Left renal cortex interstitium (tissue), 4 donors: ENCODE measurements around the gene TRMT2B. TPM values are rescaled to one million over a fixed set of nuclear protein-coding genes. Genes with fewer than 3 reads are reported as not detected.
"Not testable (repeated sequence)": the region's sequence is repeated elsewhere in the genome, so short reads cannot be mapped to it uniquely, and the experiment has no call there.

Source experiments
- DNase-seq, 4 donors: peaks; one replicate each; pipeline ENCODE4 v3.0.0-alpha.2; 2013; ENCODE audit warnings: low read depth in 4 of 4, low spot score in 2 of 4, missing footprints in 1 of 4
- polyA plus RNA-seq, 4 donors: library from polyadenylated mRNA; unstranded; fragments of 120-200 nt; gene quantifications; one replicate each; pipeline ENCODE4 v1.2.1, GENCODE V29; 2013; ENCODE audit not compliant: insufficient read length in 4 of 4

TRMT2B gene, protein sequence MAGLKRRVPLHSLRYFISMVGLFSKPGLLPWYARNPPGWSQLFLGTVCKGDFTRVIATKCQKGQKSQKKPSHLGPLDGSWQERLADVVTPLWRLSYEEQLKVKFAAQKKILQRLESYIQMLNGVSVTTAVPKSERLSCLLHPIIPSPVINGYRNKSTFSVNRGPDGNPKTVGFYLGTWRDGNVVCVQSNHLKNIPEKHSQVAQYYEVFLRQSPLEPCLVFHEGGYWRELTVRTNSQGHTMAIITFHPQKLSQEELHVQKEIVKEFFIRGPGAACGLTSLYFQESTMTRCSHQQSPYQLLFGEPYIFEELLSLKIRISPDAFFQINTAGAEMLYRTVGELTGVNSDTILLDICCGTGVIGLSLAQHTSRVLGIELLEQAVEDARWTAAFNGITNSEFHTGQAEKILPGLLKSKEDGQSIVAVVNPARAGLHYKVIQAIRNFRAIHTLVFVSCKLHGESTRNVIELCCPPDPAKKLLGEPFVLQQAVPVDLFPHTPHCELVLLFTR
- polyA plus RNA-seq: 10 to 100 TPM; 10.1 to 12.6 (median 12.2) TPM

DNA sequence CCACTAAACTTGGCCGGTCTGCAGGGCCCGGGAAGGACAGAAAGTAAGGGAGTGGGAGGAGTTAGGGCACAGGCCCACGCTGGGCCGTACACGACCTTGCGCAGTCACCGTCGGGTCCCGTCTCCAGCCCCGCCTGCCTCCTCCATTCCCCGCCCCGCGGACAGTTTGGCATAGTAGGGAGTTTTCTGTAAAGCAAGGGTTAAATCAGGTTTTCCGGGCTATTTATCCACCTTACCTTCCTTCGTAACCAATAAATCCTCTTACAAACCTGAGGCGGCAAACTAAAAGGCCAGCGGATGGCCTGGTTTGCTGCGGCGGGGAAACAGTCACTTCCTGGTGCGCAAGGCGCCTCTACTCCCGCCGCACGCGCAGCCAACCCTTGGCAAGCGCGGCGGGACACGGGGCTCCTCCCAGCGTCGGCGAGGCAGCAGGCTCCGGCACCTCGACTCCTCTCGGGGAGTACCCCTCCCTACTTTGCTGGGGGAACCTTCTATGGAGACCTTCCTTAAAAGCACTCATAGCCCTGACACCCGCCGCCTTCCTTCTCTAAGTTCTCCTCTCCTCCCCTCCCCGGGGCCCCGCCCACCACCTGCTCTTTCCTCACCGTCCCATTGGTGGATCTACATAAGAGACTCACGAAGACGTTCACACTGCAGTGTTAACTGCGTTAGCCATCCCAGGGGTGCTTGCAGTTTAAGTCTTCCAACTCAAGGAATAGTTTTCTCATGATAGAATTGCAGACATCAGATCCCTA is at the start of gene TRMT2B:
Gene TRMT2B (minus strand): TSS at position 563 of the 754 bp plus-strand sequence. CDS start 9,822 bp downstream, outside the sequence.
- peak; percentile 9 to 49 (median 36) for DNase-seq

DNA sequence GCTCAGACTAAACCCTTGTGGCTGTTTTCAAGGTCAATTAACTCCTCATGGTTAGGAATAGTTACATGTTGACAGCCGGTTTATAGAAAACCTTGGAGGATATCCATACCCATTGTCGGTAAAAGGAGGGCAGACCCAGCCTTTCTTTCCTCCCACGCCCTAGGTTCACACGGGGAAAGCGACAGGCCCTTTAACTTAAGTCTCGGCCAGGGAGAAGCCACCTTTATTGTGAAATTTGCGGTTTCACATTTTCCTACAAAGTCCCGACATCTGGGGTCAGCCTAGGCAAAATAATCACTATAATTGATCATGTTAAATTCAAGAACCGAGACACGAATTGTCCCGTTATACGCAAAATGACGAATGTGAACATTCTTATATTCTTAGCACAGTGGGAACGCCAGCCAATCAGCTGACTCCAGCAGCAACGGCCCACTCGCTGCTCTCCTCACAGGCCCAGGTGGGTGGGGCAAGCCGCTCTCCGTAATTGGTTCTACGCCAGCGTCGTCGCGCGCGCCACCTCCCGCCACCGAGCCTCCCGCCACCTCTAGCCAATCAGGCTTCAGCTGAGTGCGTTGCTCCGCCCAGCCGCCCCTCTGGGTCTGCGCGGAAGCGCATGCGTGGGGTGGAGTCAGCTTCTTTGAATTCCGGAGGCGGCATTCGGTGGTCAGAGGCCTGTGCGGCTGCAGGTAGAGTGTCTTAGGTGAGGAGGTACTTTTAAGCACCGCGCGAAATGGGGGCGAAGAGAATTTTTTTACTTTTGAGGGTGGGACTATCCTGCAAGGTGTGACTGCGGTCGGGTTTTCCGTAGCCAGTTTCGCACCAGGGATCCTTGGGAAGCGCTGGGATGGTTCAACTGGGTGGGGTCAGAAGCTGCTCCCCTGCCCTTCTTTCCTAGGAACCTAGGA is 45.9 kb upstream of the TRMT2B start, which contains the start of gene CENPI:
Gene CENPI (plus strand): TSS at position 659 of the 908 bp plus-strand sequence. CDS start 2,867 bp downstream, outside the sequence.
- DNase-seq: peak; percentile 58 to 83 (median 74)

DNA sequence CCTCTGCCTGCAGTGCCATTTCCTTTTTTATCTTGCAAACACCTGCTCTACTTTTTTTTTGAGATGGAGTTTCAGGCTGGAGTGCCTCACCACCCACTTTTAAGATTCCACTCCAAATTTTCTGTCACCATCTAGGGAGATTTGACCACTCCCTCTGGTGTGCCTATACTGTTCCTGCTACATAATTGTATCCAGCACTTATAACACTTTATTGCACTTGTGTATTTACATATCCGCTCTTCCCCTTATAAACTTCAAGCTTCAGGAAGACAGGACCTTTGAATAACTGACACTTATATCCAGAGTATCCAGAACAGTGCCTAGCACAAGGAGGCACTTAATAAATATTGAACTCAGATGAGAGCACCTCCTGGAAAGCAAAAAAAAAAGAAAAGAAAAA is 39.9 kb upstream of the TRMT2B start:
- DNase-seq: no peak

DNA sequence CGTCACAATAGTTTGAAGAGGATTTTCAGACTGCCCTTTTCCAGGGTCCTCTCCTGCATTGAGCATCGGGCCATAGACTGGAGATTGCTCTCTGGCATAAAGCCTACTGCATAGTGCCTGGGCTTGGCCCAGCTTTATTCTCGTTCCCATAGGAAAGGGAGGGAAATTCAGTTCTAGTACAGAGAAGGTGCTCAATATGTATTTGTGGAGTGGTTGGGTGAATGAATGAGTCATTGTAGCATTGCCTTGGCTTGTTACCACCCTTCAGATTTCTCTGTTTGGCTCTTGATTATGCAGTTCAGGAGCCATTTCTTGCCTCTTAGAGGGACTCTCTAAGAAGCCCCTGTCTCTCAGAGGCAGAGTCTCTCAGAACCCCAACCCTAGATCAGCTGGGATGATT is 29.3 kb upstream of the TRMT2B start:
- DNase-seq: no peak

DNA sequence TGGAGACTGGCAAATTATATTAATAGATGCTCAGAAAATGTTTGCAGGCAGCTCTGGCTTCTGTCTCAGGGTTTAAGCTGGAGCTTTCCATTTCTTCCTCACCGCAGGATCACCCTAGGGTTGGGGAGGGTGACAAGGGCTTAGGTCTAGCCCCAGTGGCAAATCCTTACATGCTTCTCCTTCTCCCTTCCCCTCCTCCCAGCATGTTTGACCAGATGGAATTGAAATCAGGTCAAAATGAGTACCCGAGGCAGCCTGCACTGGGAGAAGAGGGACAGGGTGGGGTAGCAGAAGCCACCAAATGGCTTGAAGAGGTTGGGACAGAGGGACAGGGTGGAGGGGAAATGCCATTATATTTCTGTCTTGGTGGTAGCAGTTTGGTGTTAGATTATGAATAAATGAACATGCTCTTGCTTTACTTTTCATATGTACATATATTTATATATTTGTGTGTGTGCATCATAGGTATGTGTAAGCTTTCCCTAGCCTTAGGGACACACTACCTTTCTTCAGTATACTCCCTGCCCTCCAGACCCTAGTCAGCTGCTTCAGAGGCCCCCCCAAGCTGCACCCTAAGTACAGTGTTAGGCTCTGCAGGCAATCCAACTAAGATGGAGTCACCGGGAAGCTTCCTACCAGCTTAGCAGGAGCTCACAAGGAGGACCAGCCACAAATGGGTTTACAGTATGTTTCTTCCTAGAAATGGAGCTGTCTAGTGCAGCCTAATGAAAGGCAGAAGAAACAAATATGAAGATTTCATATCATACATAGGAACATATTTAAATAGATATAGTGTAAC is 28.6 kb upstream of the TRMT2B start:
- DNase-seq: no peak

DNA sequence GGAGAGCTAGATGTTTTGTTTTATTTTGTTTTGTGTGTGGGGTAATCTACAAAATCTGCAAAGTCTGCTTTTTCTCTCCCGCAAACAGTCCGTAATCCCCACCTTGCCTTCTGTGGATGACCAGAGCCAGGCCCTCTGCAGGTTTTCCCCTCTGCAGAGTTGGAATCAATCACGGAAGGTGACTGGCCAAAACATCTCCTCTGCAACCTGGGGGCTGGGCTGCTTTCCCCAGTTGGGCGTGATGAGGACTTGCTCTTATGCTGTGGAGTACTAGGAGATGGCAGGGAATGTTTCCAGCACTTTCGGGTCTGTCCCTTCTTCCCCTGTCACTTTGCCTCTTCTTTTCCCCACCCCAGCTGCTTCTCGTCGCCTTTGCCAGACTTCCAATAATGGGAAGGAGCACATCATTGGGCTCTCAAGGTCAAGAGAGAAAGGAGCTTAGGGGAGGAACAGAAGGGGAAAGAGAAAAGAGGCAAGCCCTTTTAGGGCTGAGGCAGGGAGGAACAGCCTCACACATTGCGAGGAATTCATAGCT is 27.9 kb upstream of the TRMT2B start:
- DNase-seq: no peak

DNA sequence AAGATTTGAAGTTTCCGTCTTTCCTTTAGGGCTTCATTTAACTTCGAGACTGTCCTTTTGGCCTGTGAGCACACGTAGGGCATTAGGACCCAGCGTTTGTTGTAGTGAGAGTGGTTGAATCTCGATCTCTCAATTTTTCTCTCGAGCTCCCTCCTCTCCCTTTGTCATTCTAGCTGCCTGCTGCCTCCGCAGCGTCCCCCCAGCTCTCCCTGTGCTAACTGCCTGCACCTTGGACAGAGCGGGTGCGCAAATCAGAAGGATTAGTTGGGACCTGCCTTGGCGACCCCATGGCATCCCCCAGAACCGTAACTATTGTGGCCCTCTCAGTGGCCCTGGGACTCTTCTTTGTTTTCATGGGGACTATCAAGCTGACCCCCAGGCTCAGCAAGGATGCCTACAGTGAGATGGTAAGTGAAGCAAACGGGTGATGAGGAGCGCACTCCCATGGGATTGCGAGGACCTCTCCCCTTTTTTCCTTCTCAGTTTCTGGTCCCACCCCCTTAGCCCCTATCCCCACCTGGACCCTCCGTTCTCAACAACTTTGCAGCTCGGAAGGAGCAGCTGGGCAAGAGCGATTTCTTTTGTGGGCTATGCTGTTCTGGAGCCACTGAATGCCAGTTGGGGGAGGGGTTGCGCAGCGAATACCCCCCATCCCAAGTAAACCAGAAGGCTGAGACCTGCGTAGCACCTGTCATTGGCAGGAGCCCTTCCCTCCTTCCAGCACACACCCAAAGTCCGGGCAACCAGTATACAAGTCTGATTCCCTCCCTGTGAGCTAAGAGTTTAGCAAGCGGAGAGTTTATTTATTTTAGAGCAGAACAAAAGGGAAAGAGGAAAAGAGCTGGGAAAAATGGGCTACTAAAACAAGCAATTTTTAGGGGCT is 27.0 kb upstream of the TRMT2B start, which contains the start of gene TMEM35A:
Gene TMEM35A (plus strand): TSS at position 164 of the 883 bp plus-strand sequence. CDS start 124 bp downstream, at position 288.
- DNase-seq: peak in 2 of 4 donors; percentile 19 to 20

DNA sequence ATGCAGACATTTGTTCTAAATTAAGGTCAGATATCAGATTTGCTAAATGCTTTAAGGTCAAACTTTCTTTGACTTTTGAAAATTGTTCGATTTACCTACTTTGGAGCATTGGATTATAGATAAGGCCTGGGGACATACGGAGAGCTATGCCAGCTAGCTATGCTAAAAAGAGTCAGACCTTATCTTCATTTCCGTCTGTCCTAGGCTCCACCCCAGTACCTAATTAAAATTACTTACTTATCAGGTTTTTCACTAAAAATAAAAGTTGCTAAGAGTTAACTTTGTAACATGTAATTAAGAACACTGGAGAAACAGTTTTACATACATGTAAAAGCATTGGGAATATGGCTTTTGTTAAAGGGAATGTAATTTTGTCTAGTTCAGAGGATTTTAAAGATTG is 19.7 kb upstream of the TRMT2B start:
- DNase-seq: no peak

DNA sequence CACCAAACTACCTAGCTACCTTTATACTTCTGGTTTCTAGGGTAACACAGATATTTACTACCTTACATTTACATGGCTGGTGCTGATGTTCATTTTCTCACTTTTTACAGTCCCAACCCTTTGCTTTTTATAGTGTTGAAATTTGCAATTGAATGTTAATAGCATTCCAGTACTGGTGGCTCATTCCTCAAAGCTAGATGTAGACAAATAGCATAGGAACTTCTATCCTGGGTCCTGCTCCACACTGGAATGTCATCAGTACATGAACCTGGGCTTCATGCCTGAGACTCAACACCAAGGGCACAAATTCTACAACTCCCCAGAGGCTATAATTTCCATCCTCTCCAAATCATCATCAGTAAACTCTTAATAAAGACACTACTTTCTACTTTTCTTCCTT is 10.3 kb upstream of the TRMT2B start:
- no peak for DNase-seq

DNA sequence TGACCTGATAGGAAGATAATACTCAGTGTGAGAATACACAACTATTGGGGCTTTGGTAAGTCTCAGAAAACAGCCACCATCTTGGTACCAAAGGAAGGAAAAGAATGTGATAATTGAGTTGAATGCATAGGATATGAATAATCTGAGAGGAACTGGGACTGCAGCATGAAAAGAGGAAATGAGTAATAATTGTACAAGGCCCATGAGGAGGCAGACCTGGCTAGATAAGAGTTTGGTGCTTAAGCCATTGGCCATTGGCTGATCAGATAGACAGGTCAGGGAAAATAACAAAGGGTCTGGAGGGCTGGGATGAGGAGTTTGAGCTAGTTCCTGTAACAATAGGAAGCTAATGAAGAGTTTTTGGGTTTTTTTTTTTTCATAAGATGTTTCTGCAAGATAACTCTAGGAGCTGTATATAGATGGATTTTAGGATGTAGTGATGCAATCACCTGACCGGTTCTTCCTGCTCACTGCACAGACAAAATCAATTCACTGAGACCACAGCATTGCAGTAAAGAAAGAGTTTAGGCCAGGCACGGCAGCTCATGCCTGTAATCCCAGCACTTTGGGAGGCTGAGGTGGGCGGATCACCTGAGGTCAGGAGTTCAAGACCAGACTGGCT is 5.3 kb upstream of the TRMT2B start:
- DNase-seq: no peak

DNA sequence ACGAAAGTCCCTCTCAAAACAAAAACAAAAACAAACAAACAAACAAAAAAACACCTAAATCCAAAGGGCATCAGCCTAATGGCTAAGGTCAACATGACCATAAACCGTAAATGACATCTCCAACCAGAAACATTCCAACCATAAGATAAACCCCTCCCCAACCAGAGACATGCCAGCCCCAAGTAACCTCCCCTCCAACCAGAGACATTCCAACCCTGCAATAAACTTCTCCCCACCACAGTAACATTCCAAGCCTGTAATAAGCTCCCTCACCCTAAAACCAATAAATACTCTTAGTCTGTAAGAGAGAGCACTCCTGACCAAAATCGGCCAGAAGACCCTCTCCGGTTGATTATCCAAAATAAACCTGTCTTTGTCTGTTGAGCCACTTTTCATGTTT is 4.6 kb upstream of the TRMT2B start:
- not testable (repeated sequence) for DNase-seq

DNA sequence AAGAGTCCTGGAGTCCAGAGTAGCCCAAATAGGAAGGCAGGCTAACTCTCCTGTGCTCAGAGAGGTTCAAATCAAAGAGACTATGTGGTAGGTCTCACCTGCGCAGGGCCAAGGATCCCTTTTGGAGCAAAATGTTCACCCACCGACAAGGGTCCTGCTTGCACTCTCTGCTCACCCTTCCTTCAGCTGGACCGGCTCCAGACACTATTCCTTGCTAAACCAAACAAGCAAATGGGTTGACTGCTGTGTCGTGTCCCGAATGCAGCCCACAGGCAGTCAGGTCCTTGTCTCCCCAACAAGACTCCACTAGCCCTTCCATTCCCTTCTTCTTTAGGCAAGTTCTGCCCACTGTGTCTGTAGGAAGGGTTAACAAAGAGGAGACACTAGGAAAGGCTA is 760 bp downstream of the TRMT2B start:
- peak in 2 of 4 donors; percentile 1 to 4 for DNase-seq

DNA sequence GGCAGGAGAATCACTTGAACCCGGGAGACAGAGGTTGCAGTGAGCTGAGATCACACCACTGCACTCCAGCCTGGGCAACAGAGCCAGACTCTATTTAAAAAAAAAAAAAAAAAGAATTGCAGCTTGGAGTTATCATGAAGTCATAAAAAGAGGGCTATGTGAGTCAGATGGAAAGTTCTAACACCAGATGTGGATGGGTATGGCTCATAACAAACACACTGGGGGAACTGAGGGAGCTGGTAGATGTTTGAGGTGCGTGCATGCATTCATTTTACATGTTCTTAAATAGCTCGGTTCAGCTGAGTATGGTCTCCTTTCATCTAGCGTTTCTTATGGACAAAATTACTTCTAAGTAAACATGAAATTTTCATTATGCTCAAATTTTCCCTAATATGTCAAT is 11.7 kb downstream of the TRMT2B start:
- no peak for DNase-seq

DNA sequence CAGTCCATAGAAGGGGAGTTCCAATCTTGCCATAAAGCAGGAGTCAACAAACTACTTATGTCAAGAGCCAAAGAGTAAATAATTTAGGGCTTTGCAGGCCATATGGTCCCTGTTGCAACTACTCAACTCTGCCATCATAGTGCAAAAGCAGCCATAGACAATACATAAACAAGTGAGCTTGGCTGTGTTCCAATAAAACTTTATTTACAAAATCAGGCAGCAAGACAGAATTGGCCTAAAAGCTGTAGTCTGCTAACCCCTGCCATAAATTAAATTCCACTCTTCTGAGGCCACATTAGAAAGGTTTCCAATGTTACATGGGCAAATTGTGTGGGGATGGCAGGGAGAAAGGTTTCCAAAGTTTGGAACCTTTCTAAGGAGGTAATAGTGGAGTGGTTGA is 14.7 kb downstream of the TRMT2B start:
- DNase-seq: no peak

DNA sequence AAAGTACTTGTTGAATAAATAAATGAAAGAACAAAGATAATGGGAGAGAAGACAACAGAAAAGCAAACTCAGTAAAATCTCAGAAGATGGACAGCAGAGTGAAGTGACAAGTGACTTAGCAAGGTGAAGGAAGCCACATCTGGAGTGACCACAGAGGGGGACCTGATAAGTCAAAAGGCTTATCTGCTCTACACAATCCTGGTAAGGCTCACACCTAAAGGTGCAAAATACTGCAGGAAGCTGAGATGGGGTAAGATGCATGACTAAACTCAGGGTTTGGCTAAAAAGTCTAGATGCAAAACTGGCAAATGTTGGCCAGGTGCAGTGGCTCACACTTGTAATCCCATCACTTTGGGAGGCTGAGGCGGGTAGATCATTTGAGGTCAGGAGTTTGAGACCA is 22.2 kb downstream of the TRMT2B start:
- no peak for DNase-seq

DNA sequence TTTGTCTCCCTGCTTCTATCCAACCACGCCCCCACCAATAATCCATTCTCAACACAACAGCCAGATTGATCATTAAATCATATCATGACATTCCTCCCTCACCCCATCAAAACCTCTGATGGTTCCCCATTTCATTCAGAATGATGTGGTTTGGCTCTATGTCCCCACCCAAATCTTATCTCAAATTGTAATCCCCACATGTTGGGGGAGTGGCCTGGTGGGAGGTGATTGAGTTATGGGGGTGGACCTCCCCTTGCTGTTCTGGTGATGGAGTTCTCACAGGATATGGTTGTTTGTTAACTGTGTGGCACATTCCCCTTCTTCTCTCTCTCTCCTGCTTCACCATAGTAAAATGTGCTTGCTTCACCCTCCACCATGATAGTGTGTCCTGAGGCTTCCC is 23.3 kb downstream of the TRMT2B start:
- no peak for DNase-seq

DNA sequence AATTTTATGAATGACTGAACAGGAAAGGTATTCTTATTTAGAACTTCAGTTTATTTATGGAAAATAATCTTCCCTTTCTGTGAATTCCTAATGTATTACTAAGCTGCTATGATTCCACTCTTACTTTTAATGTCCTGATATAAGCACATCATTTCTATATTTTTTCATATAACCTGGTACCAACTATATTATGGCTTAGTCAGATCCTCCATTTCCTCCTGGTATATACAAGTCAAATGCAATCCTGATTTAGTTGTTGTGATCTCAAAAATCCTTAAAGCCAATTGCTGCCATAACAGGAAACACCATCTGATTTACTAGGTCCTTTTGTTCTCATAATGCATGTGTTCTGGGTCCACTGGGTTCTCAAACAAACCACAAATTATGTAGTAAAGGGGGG is 26.8 kb downstream of the TRMT2B start:
- no peak for DNase-seq

DNA sequence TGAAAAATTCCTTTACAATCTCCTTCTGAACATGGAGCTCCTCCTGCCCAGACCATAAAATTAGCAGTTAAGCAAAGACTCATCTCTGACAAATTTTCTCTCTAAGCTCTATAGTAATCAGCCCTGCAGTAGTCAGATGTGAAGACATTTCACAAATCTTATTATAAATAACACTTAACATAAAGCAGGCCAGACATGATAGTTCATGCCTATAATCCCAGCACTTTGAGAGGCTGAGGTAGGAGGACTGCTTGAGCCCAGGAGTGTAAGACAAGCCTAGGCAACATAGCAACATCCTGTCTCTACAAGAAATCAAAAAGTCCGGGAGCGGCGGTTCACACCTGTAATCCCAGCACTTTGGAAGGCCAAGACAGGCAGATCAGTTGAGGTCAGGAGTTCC is 29.9 kb downstream of the TRMT2B start:
- DNase-seq: no peak
